HepG2 (cell line): ENCODE results near the gene FCRLA. TPM values are rescaled to one million over a fixed set of nuclear protein-coding genes. Genes with fewer than 3 reads are reported as not detected.

ENCODE experiments used
- ATAC-seq: fragments of 200-7000 bp; cut with Tn5 transposase; 3 replicates; pipeline ENCODE4 v1.9.1; 2020; ENCODE audit warnings: mild to moderate bottlenecking, moderate library complexity
- Bru-seq: library from RNA; stranded (reverse); fragments of 400-500 nt; gene quantifications from one replicate; lab custom pipeline; 2021; lab: Mats Ljungman, UMichigan
- BruChase-seq, 2 experiments: library from RNA; stranded (reverse); fragments of 400-500 nt; gene quantifications; one replicate each; lab custom pipeline; 2021; lab: Mats Ljungman, UMichigan
- BruUV-seq: library from RNA; stranded (reverse); fragments of 400-500 nt; replicated peaks from 2 replicates; lab custom pipeline; 2021; lab: Mats Ljungman, UMichigan
- CTCF ChIA-PET: fragments of 300-600 bp; formaldehyde crosslinking; extraction: SDS; loops from one replicate; lab custom pipeline; 2021; ENCODE audit warnings: low total read pairs, inconsistent platforms, low intra/inter-chr PET ratio; lab: Yijun Ruan, JAX
- POLR2A ChIA-PET: fragments of 350-600 bp; sonication (Branson Sonifier 250); formaldehyde crosslinking; loops from one replicate; lab custom pipeline; 2020; ENCODE audit warnings: antibody characterized with exemption, inconsistent platforms; lab: Yijun Ruan, JAX
- DNase-seq: peaks from one replicate; pipeline ENCODE4 v3.0.0-alpha.2; 2015; ENCODE audit warnings: low spot score
- FAIRE-seq: peaks from 3 replicates; lab custom pipeline; 2011; peaks lifted over from hg19 to GRCh38; lab: Jason Lieb, UNC
- H2AFZ ChIP-seq: one replicate; pipeline ENCODE4 v1.6.1; 2011; ENCODE audit warnings: low read length, inconsistent platforms
- H3K27ac ChIP-seq: fragments of 300-600 bp; 3 replicates; pipeline ENCODE4 v1.8.0; 2011; ENCODE audit warnings: mixed run types, mild to moderate bottlenecking, mixed read lengths, low read length, inconsistent platforms; ENCODE audit not compliant: insufficient read depth; ENCODE audit errors: extremely low read length
- H3K27me3 ChIP-seq, 2 experiments: fragments of 200-600 bp in 1 of 2; 2 replicates in 1 of 2; 3 replicates in 1 of 2; pipeline versions ENCODE4 v1.6.0 to v1.8.0; 2011; ENCODE audit warnings: low read length in 2 of 2, mild to moderate bottlenecking in 2 of 2, moderate library complexity in 2 of 2, inconsistent platforms in 1 of 2; ENCODE audit not compliant: insufficient read depth in 2 of 2, control insufficient read depth in 1 of 2
- H3K36me3 ChIP-seq, 2 experiments: fragments of 200-600 bp in 1 of 2; replicated peaks in 1 of 2; 2 replicates in 1 of 2; 3 replicates in 1 of 2; pipeline versions ENCODE4 v1.5.1 to v1.8.0; 2011; ENCODE audit warnings: low read length in 2 of 2, inconsistent platforms in 1 of 2; ENCODE audit not compliant: insufficient read depth in 2 of 2, control insufficient read depth in 1 of 2
- H3K4me1 ChIP-seq: 2 replicates; pipeline ENCODE4 v1.5.1; 2012; ENCODE audit warnings: low read length, inconsistent platforms; ENCODE audit not compliant: insufficient read depth
- H3K4me2 ChIP-seq: 2 replicates; pipeline ENCODE4 v1.6.0; 2011; ENCODE audit warnings: low read depth, low read length, inconsistent platforms
- H3K4me3 ChIP-seq, 3 experiments: fragments of 200-600 bp in 1 of 3; sonication (generic), shearing (Covaris generic) in 1 of 3; replicated peaks in 1 of 3; 2 replicates each; pipeline ENCODE4 v1.5.1; 2011 to 2016; ENCODE audit warnings: low read length in 3 of 3, inconsistent platforms in 2 of 3, low read depth in 2 of 3, mild to moderate bottlenecking in 2 of 3, control low read depth in 1 of 3, mixed read lengths in 1 of 3; ENCODE audit not compliant: insufficient read depth in 1 of 3
- H3K79me2 ChIP-seq: one replicate; pipeline ENCODE4 v1.6.1; 2011; ENCODE audit warnings: low read length, inconsistent platforms; ENCODE audit not compliant: insufficient read depth
- H3K9ac ChIP-seq: 2 replicates; pipeline ENCODE4 v1.6.0; 2011; ENCODE audit warnings: mild to moderate bottlenecking, low read depth, low read length, inconsistent platforms; ENCODE audit not compliant: insufficient read depth
- H3K9me3 ChIP-seq: 2 replicates; pipeline ENCODE4 v1.5.1; 2012; ENCODE audit warnings: mild to moderate bottlenecking, low read length
- H4K20me1 ChIP-seq: 2 replicates; pipeline ENCODE4 v1.6.0; 2011; ENCODE audit warnings: inconsistent platforms, mild to moderate bottlenecking, low read length, moderate library complexity; ENCODE audit not compliant: insufficient read depth
- CEBPB ChIP-seq: IDR thresholded peaks from 2 replicates; pipeline ENCODE4 v1.6.1; 2011; ENCODE audit warnings: low read depth, low read length, improper control_type of control experiment, borderline replicate concordance
- CEBPG ChIP-seq: IDR thresholded peaks from 2 replicates; pipeline ENCODE4 v1.6.1; 2016
- RAD51 ChIP-seq: fragments of 450-650 bp; IDR thresholded peaks from 2 replicates; pipeline ENCODE4 v1.6.1; 2016; ENCODE audit warnings: borderline replicate concordance
- RARA ChIP-seq: IDR thresholded peaks from 2 replicates; pipeline ENCODE4 v1.6.1; 2016; ENCODE audit warnings: missing genetic modification reagents, missing compliant biosample characterization
- SAP130 ChIP-seq: IDR thresholded peaks from 2 replicates; pipeline ENCODE4 v1.6.1; 2016; ENCODE audit warnings: low read depth
- TFAP4 ChIP-seq: sonication (generic); IDR thresholded peaks from 2 replicates; pipeline ENCODE4 v1.6.1; 2016; ENCODE audit warnings: low read depth, borderline replicate concordance
- ZHX1 ChIP-seq: sonication (generic); formaldehyde crosslinking; IDR thresholded peaks from 2 replicates; pipeline ENCODE4 v1.8.1; 2022; ENCODE audit warnings: low read depth, mild to moderate bottlenecking, missing genetic modification reagents
- ZNF644 ChIP-seq: IDR thresholded peaks from 2 replicates; pipeline ENCODE4 v1.6.1; 2016; ENCODE audit warnings: low read depth
- ZNF883 ChIP-seq: sonication (generic); formaldehyde crosslinking; IDR thresholded peaks from 2 replicates; pipeline ENCODE4 v1.5.1; 2020; ENCODE audit warnings: mild to moderate bottlenecking, missing genetic modification reagents; ENCODE audit errors: not compliant biosample characterization
- whole genome bisulfite sequencing: methylation state at CpG from one replicate; pipeline ENCODE4 v1.1.6; 2017; ENCODE audit warnings: low lambda C conversion rate; 5-methylcytosine and 5-hydroxymethylcytosine counted together
- in situ Hi-C: cut with HindIII; loops from 2 replicates; pipeline ENCODE4 v1.10.0; 2017; ENCODE audit warnings: low pct_unique_long_range_greater_than_20kb; ENCODE audit not compliant: extremely low pct_ligation_motif_present
- intact Hi-C: fragments of 100-400 bp; cut with micrococcal nuclease; formaldehyde crosslinking; loops from one replicate; pipeline ENCODE4 v1.10.0; 2022; ENCODE audit not compliant: unreplicated experiment
- long read RNA-seq, 2 experiments: library from RNA in 1 of 2; library from polyadenylated mRNA in 1 of 2; stranded (forward) in 1 of 2; unstranded in 1 of 2; transcript quantifications; one replicate each; pipeline ENCODE4 v2.0.0, GENCODE V29; 2019 to 2022
- polyA minus RNA-seq, 3 experiments: library from RNA; depleted of rRNA, polyadenylated mRNA; stranded (reverse); fragments of >200 nt; gene quantifications; 2 replicates each; pipeline ENCODE4 v1.2.3, GENCODE V29; 2011; ENCODE audit warnings: low replicate concordance in 1 of 3
- polyA plus RNA-seq, 8 experiments: library from polyadenylated mRNA; depleted of rRNA in 3 of 8; stranded (reverse) in 7 of 8; unstranded in 1 of 8; fragments of >200 nt; fragmentation: Illumina TruSeq in 4 of 8; extraction: Trizol in 4 of 8; gene quantifications; 2 replicates each; pipeline versions ENCODE4 v1.2.1 to v1.2.3, GENCODE V29; 2011 to 2016; ENCODE audit warnings: low read depth in 4 of 8, missing spikeins in 1 of 8, mixed read lengths in 1 of 8; ENCODE audit not compliant: insufficient read depth in 1 of 8
- total RNA-seq, 5 experiments: library from RNA; depleted of rRNA; stranded (reverse); fragments of >200 nt; fragmentation: Illumina TruSeq; extraction: Trizol; gene quantifications; 2 replicates each; pipeline ENCODE4 v1.2.3, GENCODE V29; 2016; ENCODE audit warnings: low read depth in 1 of 5
- TF ChIP-seq, protein P1 (sequence below): sonication (generic); formaldehyde crosslinking; IDR thresholded peaks from 2 replicates; pipeline ENCODE4 v1.4.0; 2020; ENCODE audit warnings: missing genetic modification reagents, borderline replicate concordance

The FCRLA gene, protein sequence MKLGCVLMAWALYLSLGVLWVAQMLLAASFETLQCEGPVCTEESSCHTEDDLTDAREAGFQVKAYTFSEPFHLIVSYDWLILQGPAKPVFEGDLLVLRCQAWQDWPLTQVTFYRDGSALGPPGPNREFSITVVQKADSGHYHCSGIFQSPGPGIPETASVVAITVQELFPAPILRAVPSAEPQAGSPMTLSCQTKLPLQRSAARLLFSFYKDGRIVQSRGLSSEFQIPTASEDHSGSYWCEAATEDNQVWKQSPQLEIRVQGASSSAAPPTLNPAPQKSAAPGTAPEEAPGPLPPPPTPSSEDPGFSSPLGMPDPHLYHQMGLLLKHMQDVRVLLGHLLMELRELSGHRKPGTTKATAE
- total RNA-seq (2016; rRNA removed; fragmentation: Illumina TruSeq; extraction: Trizol), result not detected in 2 replicates
- total RNA-seq (2016; cell fraction: cytosol; rRNA removed; fragmentation: Illumina TruSeq; extraction: Trizol; ENCODE audit: low read depth), result not detected in 2 replicates
- 0.06 TPM in 1 of 2 replicates, not detected in the other for total RNA-seq (2016; cell fraction: insoluble cytoplasmic fraction; rRNA removed; fragmentation: Illumina TruSeq; extraction: Trizol)
- 0.15 TPM in 1 of 2 replicates, not detected in the other for total RNA-seq (2016; cell fraction: membrane; rRNA removed; fragmentation: Illumina TruSeq; extraction: Trizol)
- total RNA-seq (2016; cell fraction: nucleus; rRNA removed; fragmentation: Illumina TruSeq; extraction: Trizol), result not detected in 2 replicates
- polyA plus RNA-seq (2011; rRNA removed), result not detected in 2 replicates
- 0.04 and 0.09 TPM in 2 replicates for polyA plus RNA-seq (2011; cell fraction: cytosol; rRNA removed)
- not detected in 2 replicates for polyA plus RNA-seq (2011; cell fraction: nucleus; rRNA removed)
- not detected in 2 replicates for polyA plus RNA-seq (2012)
- polyA plus RNA-seq (2016; cell fraction: cytosol; fragmentation: Illumina TruSeq; extraction: Trizol; ENCODE audit: low read depth), result not detected in 2 replicates
- not detected in 2 replicates for polyA plus RNA-seq (2016; cell fraction: insoluble cytoplasmic fraction; fragmentation: Illumina TruSeq; extraction: Trizol; ENCODE audit: low read depth)
- not detected in 2 replicates for polyA plus RNA-seq (2016; cell fraction: membrane; fragmentation: Illumina TruSeq; extraction: Trizol; ENCODE audit: low read depth)
- not detected in 2 replicates for polyA plus RNA-seq (2016; cell fraction: nucleus; fragmentation: Illumina TruSeq; extraction: Trizol; ENCODE audit: insufficient read depth, low read depth)
- polyA minus RNA-seq (2011; rRNA and poly(A)+ RNA removed; ENCODE audit: low replicate concordance), result 0.19 TPM in 1 of 2 replicates, not detected in the other
- polyA minus RNA-seq (2011; cell fraction: cytosol; rRNA and poly(A)+ RNA removed), result not detected in 2 replicates
- polyA minus RNA-seq (2011; cell fraction: nucleus; rRNA and poly(A)+ RNA removed), result not detected in 2 replicates
- Bru-seq, nascent RNA, result not detected
- percentile 11 among the genes with signal in this experiment for BruChase-seq, experiment 1, labeled RNA remaining after a 6-hour chase
- BruChase-seq, experiment 2, labeled RNA remaining after a 2-hour chase, result not detected
- long read RNA-seq, experiment 1, result 0 reads
- long read RNA-seq, experiment 2, result 0 reads

DNA sequence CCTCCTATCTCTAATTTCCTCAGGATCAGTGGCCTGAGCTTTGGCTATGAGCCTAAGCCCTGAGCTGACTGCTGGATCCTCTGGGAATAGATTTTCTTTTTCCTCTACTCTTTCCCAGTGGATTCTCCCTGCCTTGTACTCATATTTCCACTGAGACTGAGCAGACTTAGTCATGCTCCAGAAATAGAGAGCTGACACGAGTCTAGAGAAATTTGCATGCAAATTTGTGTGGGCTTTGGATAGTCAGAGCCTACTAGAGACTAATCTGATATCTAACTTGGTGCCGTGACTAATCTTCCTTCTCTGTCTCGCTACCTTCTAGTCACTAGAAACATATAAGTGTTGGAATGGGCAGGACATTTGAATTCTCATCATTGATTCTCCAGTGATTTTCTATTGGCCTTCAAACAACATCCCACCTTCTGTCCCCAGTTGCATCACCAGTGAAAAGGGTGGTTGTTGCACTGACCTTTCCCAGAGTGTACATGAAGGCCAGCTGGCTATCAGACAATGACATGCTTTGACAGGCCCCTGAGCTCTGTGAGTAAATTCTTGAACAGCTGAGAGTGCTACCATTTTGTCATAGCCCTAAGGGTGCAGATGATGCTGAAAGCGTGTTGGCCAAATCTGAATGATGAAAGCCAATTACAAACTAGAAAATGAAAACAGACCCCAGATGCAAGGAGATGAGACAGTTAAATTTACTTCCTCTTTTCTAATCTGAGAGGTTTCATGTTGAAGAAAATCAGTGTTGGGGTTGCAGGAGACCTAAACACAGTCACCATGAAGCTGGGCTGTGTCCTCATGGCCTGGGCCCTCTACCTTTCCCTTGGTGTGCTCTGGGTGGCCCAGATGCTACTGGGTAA lies at the start of gene FCRLA:
FCRLA (plus strand) TSS at position 748 of the 866 bp plus-strand sequence; CDS start at position 784, 36 bp downstream.
- intact Hi-C loops (no loop called here), in situ Hi-C loops (no loop called here)
- Histone ChIP-seq H3K27ac (no peak within 1 kb of the TSS), H3K79me2 (no peaks in the 10 kb centered on the region), H3K9ac (no peak within 1 kb of the TSS), H3K4me1 (peaks cover 11% of the 10 kb centered on the region), H3K27me3 (no peaks in the 10 kb centered on the region; a peak in 1 of 5 replicates), H3K9me3 (no peaks in the 10 kb centered on the region), H2AFZ (no peak within 1 kb of the TSS), H3K36me3 (no peaks in the 10 kb centered on the region), H4K20me1 (no peaks in the 10 kb centered on the region), H3K4me3 (no peak within 1 kb of the TSS), H3K4me2 (no peak within 1 kb of the TSS)
- CTCF ChIA-PET, result no interaction called here
- FAIRE-seq (no peak), ATAC-seq (no peak), DNase-seq (no peak)
- POLR2A ChIA-PET, result no interaction called here
- TF ChIP-seq CEBPG (CRISPR knock-in tag) (0 out of 2 replicates have a peak, but pooled peaks have one; percentile 30), ZNF644 (peak; percentile 55; the same call in 1 of the 2 replicates), TFAP4 (peak; percentile 74; the same call in 1 of the 2 replicates), ZHX1 (CRISPR knock-in tag) (no peak), ZNF883 (CRISPR knock-in tag) (no peak), SAP130 (CRISPR knock-in tag) (peak; percentile 33; the same call in 1 of the 2 replicates), RAD51 (no peak), CEBPB (peak; percentile 42; the same call in 1 of the 2 replicates), RARA (CRISPR knock-in tag) (0 out of 2 replicates have a peak, but pooled peaks have one; percentile 20)
- TF ChIP-seq, protein P1, sequence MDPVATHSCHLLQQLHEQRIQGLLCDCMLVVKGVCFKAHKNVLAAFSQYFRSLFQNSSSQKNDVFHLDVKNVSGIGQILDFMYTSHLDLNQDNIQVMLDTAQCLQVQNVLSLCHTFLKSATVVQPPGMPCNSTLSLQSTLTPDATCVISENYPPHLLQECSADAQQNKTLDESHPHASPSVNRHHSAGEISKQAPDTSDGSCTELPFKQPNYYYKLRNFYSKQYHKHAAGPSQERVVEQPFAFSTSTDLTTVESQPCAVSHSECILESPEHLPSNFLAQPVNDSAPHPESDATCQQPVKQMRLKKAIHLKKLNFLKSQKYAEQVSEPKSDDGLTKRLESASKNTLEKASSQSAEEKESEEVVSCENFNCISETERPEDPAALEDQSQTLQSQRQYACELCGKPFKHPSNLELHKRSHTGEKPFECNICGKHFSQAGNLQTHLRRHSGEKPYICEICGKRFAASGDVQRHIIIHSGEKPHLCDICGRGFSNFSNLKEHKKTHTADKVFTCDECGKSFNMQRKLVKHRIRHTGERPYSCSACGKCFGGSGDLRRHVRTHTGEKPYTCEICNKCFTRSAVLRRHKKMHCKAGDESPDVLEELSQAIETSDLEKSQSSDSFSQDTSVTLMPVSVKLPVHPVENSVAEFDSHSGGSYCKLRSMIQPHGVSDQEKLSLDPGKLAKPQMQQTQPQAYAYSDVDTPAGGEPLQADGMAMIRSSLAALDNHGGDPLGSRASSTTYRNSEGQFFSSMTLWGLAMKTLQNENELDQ (CRISPR knock-in tag), result no peak
- no TSS peak for BruUV-seq
- 20% methylated on average over 4 of the region's 4 CpGs for WGBS
